Liver (tissue), 3 donors: ENCODE results near the gene PITX2.

ENCODE experiments used
- ATF3 ChIP-seq: IDR thresholded peaks from 2 replicates; pipeline ENCODE4 v1.6.1; 2016; ENCODE audit warnings: antibody characterized with exemption
- CTCF ChIP-seq: fragments of 150-350 bp; IDR thresholded peaks from 2 replicates; pipeline ENCODE4 v1.5.1; 2017; ENCODE audit warnings: improper control_type of control experiment, low read depth, low read length; ENCODE audit not compliant: missing input control
- EGR1 ChIP-seq, 2 donors: IDR thresholded peaks; 2 replicates each; pipeline ENCODE4 v1.6.1; 2016 to 2018; ENCODE audit warnings: antibody characterized with exemption in 2 of 2, low read depth in 2 of 2
- GABPA ChIP-seq, 2 donors: IDR thresholded peaks in 1 of 2; conservative IDR thresholded peaks in 1 of 2; 2 replicates each; pipeline ENCODE4 v1.6.1; 2016; ENCODE audit warnings: antibody characterized with exemption in 2 of 2, mild to moderate bottlenecking in 1 of 2, moderate library complexity in 1 of 2
- JUND ChIP-seq, 2 donors: IDR thresholded peaks; 2 replicates each; pipeline ENCODE4 v1.6.1; 2016; ENCODE audit warnings: antibody characterized with exemption in 2 of 2
- MAX ChIP-seq: IDR thresholded peaks from 2 replicates; pipeline ENCODE4 v1.6.1; 2016; ENCODE audit warnings: antibody characterized with exemption
- NR2F2 ChIP-seq: IDR thresholded peaks from 2 replicates; pipeline ENCODE4 v1.6.1; 2016; ENCODE audit warnings: antibody characterized with exemption
- REST ChIP-seq: IDR thresholded peaks from 2 replicates; pipeline ENCODE4 v1.6.1; 2016; ENCODE audit warnings: antibody characterized with exemption, mild to moderate bottlenecking
- RXRA ChIP-seq, 2 donors: IDR thresholded peaks; 2 replicates each; pipeline ENCODE4 v1.6.1; 2017 to 2018; ENCODE audit warnings: antibody characterized with exemption in 2 of 2, mild to moderate bottlenecking in 1 of 2
- SP1 ChIP-seq: IDR thresholded peaks from 2 replicates; pipeline ENCODE4 v1.6.1; 2018; ENCODE audit warnings: antibody characterized with exemption, mild to moderate bottlenecking
- TAF1 ChIP-seq: conservative IDR thresholded peaks from 2 replicates; pipeline ENCODE4 v1.6.1; 2016; ENCODE audit warnings: antibody characterized with exemption, mild to moderate bottlenecking
- YY1 ChIP-seq: IDR thresholded peaks from 2 replicates; pipeline ENCODE4 v1.6.1; 2016; ENCODE audit warnings: antibody characterized with exemption, mild to moderate bottlenecking
- ZBTB33 ChIP-seq: IDR thresholded peaks from 2 replicates; pipeline ENCODE4 v1.6.1; 2016; ENCODE audit warnings: antibody characterized with exemption
- donor health status: healthy.
- donor health status: healthy.

- TF ChIP-seq CTCF (no peak), GABPA (IDR thresholded peaks at IDR 0.05 in 1 of 2, conservative IDR thresholded peaks at IDR 0.05 in 1 of 2) (no peak), EGR1 (IDR thresholded peaks at IDR 0.05; ENCODE audit: low read depth in 2 of 2) (no peak), MAX (no peak), ATF3 (no peak), SP1 (no peak), RXRA (IDR thresholded peaks at IDR 0.05) (no peak), TAF1 (no peak), REST (no peak), YY1 (no peak), JUND (IDR thresholded peaks at IDR 0.05) (no peak), NR2F2 (no peak), ZBTB33 (no peak)
Observed at GRCh38 chr4:110615353-110616237, 7.3 kb downstream of the PITX2 start.
